ENCODE measurements around the gene ZNF608. TPM values are rescaled to one million over a fixed set of nuclear protein-coding genes. Genes with fewer than 3 reads are reported as not detected.

ZNF608 gene
- 0.76 and 2.3 TPM in 2 replicates for total RNA-seq (2011; cell fraction: chromatin; rRNA removed; ENCODE audit: low replicate concordance)
- total RNA-seq (2011; cell fraction: nucleolus; rRNA removed), result 0.92 and 1.3 TPM in 2 replicates
- total RNA-seq (2011; cell fraction: nucleoplasm; rRNA removed), result 1.0 and 1.8 TPM in 2 replicates
- total RNA-seq (2014; rRNA removed), result 1.00 and 1.5 TPM in 2 replicates
- 1.4 and 1.5 TPM in 2 replicates for total RNA-seq (2014; rRNA removed; fragmentation: Illumina TruSeq; extraction: Trizol)
- total RNA-seq (2015; rRNA removed; fragmentation: Illumina TruSeq; extraction: Trizol), result 1.5 and 1.6 TPM in 2 replicates
- total RNA-seq (2021), result 1.5 and 2.3 TPM in 2 replicates
- 0.69 and 0.89 TPM in 2 replicates for polyA plus RNA-seq (2011; rRNA removed)
- 0.28 and 0.36 TPM in 2 replicates for polyA plus RNA-seq (2011; cell fraction: cytosol; rRNA removed)
- 0.48 and 1.3 TPM in 2 replicates for polyA plus RNA-seq (2011; cell fraction: nucleus; rRNA removed)
- 1.5 and 3.0 TPM in 2 replicates for polyA plus RNA-seq (2012)
- polyA plus RNA-seq (2014; fragmentation: Illumina TruSeq; extraction: Trizol), result 1.1 and 1.4 TPM in 2 replicates
- under 1 TPM; 0.38 to 0.83 TPM for polyA plus RNA-seq (2014; fragmentation: Nextera tagmentation; extraction: Ambion mirVana)
- polyA plus RNA-seq (2014; rRNA removed), result 0.69 and 1.5 TPM in 2 replicates
- polyA minus RNA-seq (2011; rRNA and poly(A)+ RNA removed), result 0.93 and 1.3 TPM in 2 replicates
- 0.36 TPM in 1 of 2 replicates, not detected in the other for polyA minus RNA-seq (2011; cell fraction: cytosol; rRNA and poly(A)+ RNA removed)
- 0.33 and 0.54 TPM in 2 replicates for polyA minus RNA-seq (2011; cell fraction: nucleus; rRNA and poly(A)+ RNA removed)
- Bru-seq, nascent RNA, result percentile 51 among the genes with signal in this experiment
- BruChase-seq, experiment 1, labeled RNA remaining after a 2-hour chase, result percentile 48 among the genes with signal in this experiment
- BruChase-seq, experiment 2, labeled RNA remaining after a 6-hour chase, result percentile 49 among the genes with signal in this experiment
- long read RNA-seq, experiment 1, partial matches to known transcripts, result 1 of 2 reads
- long read RNA-seq, experiment 1, other reads (novel, unspliced or antisense), result 1 of 2 reads
- long read RNA-seq, experiment 2, result 0 reads
- long read RNA-seq, experiment 3, partial matches to known transcripts, result 0 of 4 reads
- long read RNA-seq, experiment 3, other reads (novel, unspliced or antisense), result 4 of 4 reads

GRCh38 chr5:124745928-124746915 lies at the start of gene ZNF608:
TSS of gene ZNF608 (minus strand) at chr5:124746639. CDS start at chr5:124744989, 1,650 bp downstream.
- Histone ChIP-seq H3K4me1 (replicated peaks in 1 of 2; ENCODE audit: control insufficient read depth in 2 of 2, insufficient read depth in 2 of 2, low read length in 2 of 2) (peaks cover 0 to 6% of the 10 kb centered on the region in 2 experiments; a peak in 3 of 5 replicates), H4K20me1 (replicated peaks; ENCODE audit: control insufficient read depth, insufficient read depth, low read length) (no peaks in the 10 kb centered on the region), H3K4me2 (ENCODE audit: insufficient read depth, low read length) (peak within 1 kb of the TSS; percentile 24; the same call in 1 of the 2 replicates), H3K79me2 (ENCODE audit: control insufficient read depth, insufficient read depth, low read length) (no peaks in the 10 kb centered on the region), H3K27ac (ENCODE audit: extremely low read depth, low read depth, low read length) (no peak within 1 kb of the TSS), H2AFZ (ENCODE audit: low read depth, low read length) (peak within 1 kb of the TSS; percentile 18; the same call in 1 of the 2 replicates), H3K9ac (ENCODE audit: insufficient read depth in 1 of 2, low read depth in 2 of 2, low read length in 2 of 2) (no peak within 1 kb of the TSS), H3K9me1 (ENCODE audit: control insufficient read depth, insufficient read depth, low read length) (no peaks in the 10 kb centered on the region), H3K27me3 (ENCODE audit: control insufficient read depth in 2 of 2, insufficient read depth in 2 of 2, low read length in 2 of 2) (peaks cover 37 to 42% of the 10 kb centered on the region in 2 experiments; a peak in 4 of 5 replicates), H3K36me3 (ENCODE audit: control insufficient read depth, insufficient read depth, low read length) (no peaks in the 10 kb centered on the region), H3K4me3 (no peak within 1 kb of the TSS), H3K9me3 (replicated peaks; ENCODE audit: control insufficient read depth, insufficient read depth, low read depth, low read length) (no peaks in the 10 kb centered on the region)
- intact Hi-C loops (cut with micrococcal nuclease), result no loop called here
- CTCF ChIA-PET (ENCODE audit: low intra/inter-chr PET ratio), result no interaction called here
- in situ Hi-C loops (cut with MboI), result no loop called here
- POLR2A ChIA-PET, result interaction anchor here (0.9 kb wide), 1 partner anchor 17 kb away, joined by 3 read pairs; no protein-coding TSS in a partner anchor
- BruUV-seq (replicated peaks), result no TSS peak
- FAIRE-seq (no peak), DNase-seq (ENCODE audit: extremely low read depth in 1 of 4, low spot score in 3 of 4) (no peak), ATAC-seq (no peak)
- WGBS (ENCODE audit: insufficient coverage, low coverage, missing lambda C conversion rate), result 2% methylated on average over 18 of the region's 18 CpGs
- TF ChIP-seq MTF1 (CRISPR knock-in tag; IDR thresholded peaks at IDR 0.05; ENCODE audit: borderline replicate concordance) (no peak), SMAD4 (CRISPR knock-in tag; conservative IDR thresholded peaks at IDR 0.05) (no peak), MED1 (CRISPR knock-in tag; IDR thresholded peaks at IDR 0.05; ENCODE audit: borderline replicate concordance) (no peak), ZNF445 (CRISPR knock-in tag; IDR thresholded peaks at IDR 0.05; ENCODE audit: low read depth) (no peak), CBX8 (IDR thresholded peaks at IDR 0.05; ENCODE audit: borderline replicate concordance, extremely low read depth, low read depth, low read length, poor library complexity, severe bottlenecking) (peak; percentile 99), CUX1 (CRISPR knock-in tag; IDR thresholded peaks at IDR 0.05) (no peak)
